Heart right ventricle (tissue), 16 donors: ENCODE measurements around the gene KIF24. TPM values are rescaled to one million over a fixed set of nuclear protein-coding genes. Genes with fewer than 3 reads are reported as not detected.

Experiments
- ATAC-seq, 8 donors: fragments of 200-7000 bp; cut with Tn5 transposase; one replicate each; pipeline ENCODE4 v1.9.1; 2020; ENCODE audit warnings: mild to moderate bottlenecking in 8 of 8, moderate library complexity in 8 of 8, moderate number of reproducible peaks in 1 of 8
- DNase-seq, 2 donors: peaks; one replicate each; pipeline ENCODE4 v3.0.0-alpha.2; 2020
- H3K27ac ChIP-seq, 10 donors: fragments of 200-600 bp; sonication (generic) in 2 of 10; one replicate each; pipeline versions ENCODE4 v1.5.0 to v1.8.0; 2020 to 2022; ENCODE audit warnings: mild to moderate bottlenecking in 3 of 10
- H3K27me3 ChIP-seq, 7 donors: fragments of 200-600 bp; one replicate each; pipeline ENCODE4 v1.8.0; 2021 to 2022; ENCODE audit warnings: mild to moderate bottlenecking in 2 of 7
- H3K36me3 ChIP-seq, 9 donors: fragments of 200-600 bp; sonication (generic) in 1 of 9; one replicate each; pipeline versions ENCODE4 v1.5.0 to v1.8.0; 2020 to 2022; ENCODE audit warnings: mild to moderate bottlenecking in 2 of 9
- H3K4me1 ChIP-seq, 9 donors: fragments of 200-600 bp; sonication (generic) in 1 of 9; one replicate each; pipeline versions ENCODE4 v1.5.0 to v1.8.0; 2020 to 2022; ENCODE audit warnings: mild to moderate bottlenecking in 4 of 9
- H3K4me3 ChIP-seq, 10 donors: fragments of 200-600 bp; sonication (generic) in 2 of 10; one replicate each; pipeline versions ENCODE4 v1.5.0 to v1.8.0; 2020 to 2022; ENCODE audit warnings: mild to moderate bottlenecking in 7 of 10, moderate library complexity in 2 of 10
- H3K9me3 ChIP-seq, 11 donors: fragments of 200-600 bp in 10 of 11; sonication (generic) in 2 of 11; one replicate each; pipeline versions ENCODE4 v1.5.0 to v1.8.0; 2013 to 2022; ENCODE audit warnings: mild to moderate bottlenecking in 2 of 11, control low read depth in 1 of 11, moderate library complexity in 1 of 11
- CTCF ChIP-seq, 9 donors: fragments of 200-600 bp; sonication (generic) in 2 of 9; IDR thresholded peaks; one replicate each; pipeline versions ENCODE4 v1.5.0 to v1.8.0; 2021 to 2022; ENCODE audit warnings: antibody characterized with exemption in 9 of 9, mild to moderate bottlenecking in 5 of 9, moderate library complexity in 1 of 9
- WGBS, 2 donors: extraction: QIAGEN DNeasy Blood & Tissue Kit; methylation state at CpG; one replicate each; pipeline ENCODE4 v1.1.7; 2013; ENCODE audit warnings: inconsistent platforms in 1 of 2; 5-methylcytosine and 5-hydroxymethylcytosine counted together
- intact Hi-C, 10 donors: fragments of 100-400 bp; cut with DNase I; formaldehyde crosslinking; loops; one replicate each; pipeline versions ENCODE4 v1.11.1 to v1.14.2; 2022
- polyA plus RNA-seq, 2 donors: library from polyadenylated mRNA; stranded (reverse); fragments of 200-250 nt; gene quantifications; one replicate each; pipeline ENCODE4 v1.2.3, GENCODE V29; 2013
- total RNA-seq, 10 donors: library from RNA; stranded (reverse); fragmentation: NEBNext Ultra II Directional in 3 of 10; extraction: Animal tissue kit (Norgen Biotek cat#: 25700) in 3 of 10; gene quantifications; one replicate each; pipeline versions ENCODE4 v1.2.1 to v1.2.4, GENCODE V29; 2021 to 2023
- donor health status: Arrhythmogenic right ventricular cardiomyopathy.
- donor health status: ischemic (EF 13 %, LVEDD 7.1; RV severe dilation, severe dysfunction).
- donor health status: healthy with polysubstance abuse.
- donor health status: DM: no; HTN: yes; CAD: no.
- donor health status: DM: no; HTN: no; CAD: no.
- donor health status: ischemic (EF 25% LVEDD 6.9; RV normal size, moderate dysfunction).
- donor health status: ischemic (EF 25% LVEDD 5.7; RV mildly dilated, moderate dysfunction).
- donor health status: healthy.
- donor health status: DM: yes; HTN: yes; CAD: no.
- donor health status: Ischemic cardiomyopathy.
- donor health status: ischemic (EF 35%, LVEDD 5.7; RV mildly dilated, moderate dysfunction).
- donor health status: nonischemic (EF 11% LVEDD 7.7; RV severe dilation, severe dysfunction).
- donor health status: DM: yes; HTN: yes; CAD: no.
- donor health status: PGD.
- donor health status: ischemic (EF 29% LVEDD 5.4; RV normal size, mild dysfunction).
- donor health status: nonischemic (EF 23%, LVEDD 6.1; RV moderate dilation, normal function).

Gene KIF24
- total and polyA plus RNA-seq, 12 donors = 0.25 to 1.2 (median 0.43) TPM

- 73 to 99% methylated on average over 2 of the region's 2 CpGs for WGBS, 2 donors
- Histone ChIP-seq H3K27ac (no peak overlapping the region), H3K9me3 (no peaks in the 10 kb centered on the region), H3K36me3 (peaks cover 0 to 59% (median 13%) of the 10 kb centered on the region in 9 donors), H3K4me1 (peaks cover 0 to 51% (median 17%) of the 10 kb centered on the region in 9 donors), H3K4me3 (no peak overlapping the region), H3K27me3 (no peaks in the 10 kb centered on the region)
- intact Hi-C loops = loop anchor here in 5 of 10 donors (10.0 kb wide), 3 partner anchors 167 to 267 kb away; no protein-coding TSS in a partner anchor
- ATAC-seq = no peak
- DNase-seq = no peak
- TF ChIP-seq CTCF (IDR thresholded peaks at IDR 0.05) = no peak
Measured at GRCh38 chr9:34337403-34337802, 8.3 kb upstream of the KIF24 start.

GRCh38 chr9:34335376-34335775, 6.3 kb upstream of the KIF24 start:
- DNase-seq (no peak), ATAC-seq (no peak)
- TF ChIP-seq CTCF (IDR thresholded peaks at IDR 0.05) = no peak
- peak overlapping the region in 1 of 10 donors; percentile 17 for H3K27ac ChIP-seq
- intact Hi-C loops = loop anchor here in 5 of 10 donors (2.0 to 10.0 kb wide), 4 partner anchors 43 to 269 kb away; no protein-coding TSS in a partner anchor
- peaks cover 0 to 40% (median 10%) of the 10 kb centered on the region in 9 donors for H3K36me3 ChIP-seq
- H3K9me3 ChIP-seq = no peaks in the 10 kb centered on the region
- no peak overlapping the region for H3K4me3 ChIP-seq
- 88 to 91% methylated on average over 4 of the region's 4 CpGs for WGBS, 2 donors
- H3K4me1 ChIP-seq = peaks cover 0 to 46% (median 24%) of the 10 kb centered on the region in 9 donors
- no peaks in the 10 kb centered on the region for H3K27me3 ChIP-seq

- H3K9me3 ChIP-seq = no peaks in the 10 kb centered on the region
- H3K4me1 ChIP-seq = peaks cover 0 to 51% (median 28%) of the 10 kb centered on the region in 9 donors
- no peak overlapping the region for H3K4me3 ChIP-seq
- DNase-seq = no peak
- peak overlapping the region in 4 of 10 donors; percentile 7 to 43 (median 22) for H3K27ac ChIP-seq
- no peak for TF ChIP-seq CTCF (IDR thresholded peaks at IDR 0.05)
- intact Hi-C loops = loop anchor here in 9 of 10 donors (1.0 to 10.0 kb wide), 8 partner anchors 42 to 277 kb away; partner anchors contain the start of genes MYORG (in 2 of the 9) and RPP25L (in 1 of the 9)
- WGBS, 2 donors = 78 to 88% methylated on average over 2 of the region's 2 CpGs
- H3K27me3 ChIP-seq = no peaks in the 10 kb centered on the region
- H3K36me3 ChIP-seq = peaks cover 0 to 35% (median 8%) of the 10 kb centered on the region in 9 donors
- ATAC-seq = no peak
Measured at GRCh38 chr9:34334916-34335315, 5.8 kb upstream of the KIF24 start.

- 22 to 42% methylated on average over 1 of the region's 1 CpG for WGBS, 2 donors
- DNase-seq (no peak), ATAC-seq (peak in 1 of 8 donors; percentile 8)
- Histone ChIP-seq H3K4me3 (no peak overlapping the region), H3K9me3 (no peaks in the 10 kb centered on the region), H3K36me3 (peaks cover 0 to 30% (median 8%) of the 10 kb centered on the region in 9 donors), H3K4me1 (peaks cover 0 to 52% (median 29%) of the 10 kb centered on the region in 9 donors), H3K27ac (peak overlapping the region in 3 of 10 donors; percentile 7 to 43 (median 28)), H3K27me3 (no peaks in the 10 kb centered on the region)
- intact Hi-C loops = loop anchor here in 9 of 10 donors (1.0 to 10.0 kb wide), 8 partner anchors 43 to 278 kb away; partner anchors contain the start of genes MYORG (in 2 of the 9) and RPP25L (in 1 of the 9)
- no peak for TF ChIP-seq CTCF (IDR thresholded peaks at IDR 0.05)
Measured at GRCh38 chr9:34334337-34334824, 5.3 kb upstream of the KIF24 start.
